Activated T-helper 1 cell treated with anti-CD3 and anti-CD28 coated beads, Interleukin-12 subunit alpha, Interleukin-12 subunit beta, Interleukin-2, Interleukin-4 antibody, amounts not matched to agents 30 ng/mL and 10 ng/mL and 1 ng/mL, durations not matched to agents 14 hours and 24 hours and 36 hours (primary cell): ENCODE data around the gene SUMO4. TPM values are rescaled to one million over a fixed set of nuclear protein-coding genes. Genes with fewer than 3 reads are reported as not detected.

Experiments
- DNase-seq: peaks from one replicate; pipeline ENCODE4 v3.0.0; 2021; ENCODE audit warnings: low spot score
- H3K27ac Mint-ChIP-seq: one replicate; pipeline ENCODE4 v1.8.0; 2021; ENCODE audit warnings: mild to moderate bottlenecking, mixed read lengths
- H3K27me3 Mint-ChIP-seq: one replicate; pipeline ENCODE4 v1.8.0; 2022; ENCODE audit warnings: mild to moderate bottlenecking, moderate library complexity, mixed read lengths; ENCODE audit not compliant: insufficient read depth
- H3K36me3 Mint-ChIP-seq: one replicate; pipeline ENCODE4 v1.8.0; 2021; ENCODE audit warnings: low read depth, mixed read lengths
- H3K4me1 Mint-ChIP-seq: one replicate; pipeline ENCODE4 v1.8.0; 2021; ENCODE audit warnings: low read depth, mixed read lengths
- H3K4me3 Mint-ChIP-seq: one replicate; pipeline ENCODE4 v1.8.0; 2021; ENCODE audit warnings: mild to moderate bottlenecking, moderate library complexity, mixed read lengths
- H3K9me3 Mint-ChIP-seq: one replicate; pipeline ENCODE4 v1.8.0; 2021; ENCODE audit warnings: mixed read lengths
- intact Hi-C: fragments of 100-400 bp; cut with micrococcal nuclease; formaldehyde crosslinking; loops from one replicate; pipeline ENCODE4 v1.15.1; 2024
- total RNA-seq: library from RNA; stranded (reverse); gene quantifications from 2 replicates; pipeline ENCODE4 v1.2.3, GENCODE V29; 2022

The SUMO4 gene
- total RNA-seq: 11.6 and 12.0 TPM in 2 replicates

DNA sequence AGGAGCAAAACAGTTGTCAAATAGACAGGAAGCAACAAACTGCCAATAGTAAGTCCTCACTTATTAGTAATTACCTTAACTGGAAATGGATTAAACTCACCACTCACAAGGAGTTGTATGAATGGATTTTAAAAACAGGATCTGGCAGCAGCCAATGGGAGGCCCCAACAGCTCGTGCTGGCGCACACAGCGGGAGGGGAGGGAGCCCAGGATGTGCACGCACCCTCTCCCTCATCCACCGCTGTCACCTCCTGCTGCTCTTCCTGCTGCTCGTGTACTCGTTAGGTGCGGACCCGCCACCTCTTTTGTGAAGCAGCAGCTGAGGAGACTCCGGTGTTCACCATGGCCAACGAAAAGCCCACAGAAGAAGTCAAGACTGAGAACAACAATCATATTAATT is at the start of gene SUMO4:
Gene SUMO4, plus strand, starts transcription at position 213 of the 400 bp plus-strand sequence. Its CDS starts 130 bp downstream, at position 343.
- H3K27me3 Mint-ChIP-seq: no peaks in the 10 kb centered on the region

DNA sequence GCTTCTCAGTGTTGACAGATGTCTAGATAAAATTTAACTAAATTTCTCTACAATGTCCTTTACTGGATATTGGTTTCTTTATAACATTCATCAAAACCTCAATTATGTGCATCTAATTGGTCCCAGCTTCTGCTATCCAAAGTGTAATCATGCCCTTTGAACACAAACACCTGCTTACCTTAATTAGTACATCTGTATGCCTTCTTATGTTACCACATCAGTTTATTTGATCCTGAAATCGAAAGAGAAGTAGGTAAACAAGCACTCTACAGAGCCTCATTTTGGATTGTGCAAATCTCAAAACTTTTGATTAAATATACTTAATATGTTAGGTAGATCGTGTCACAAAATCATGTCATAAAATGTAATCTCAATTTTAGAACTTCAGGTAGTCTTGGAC is 46.1 kb upstream of the SUMO4 start:
- intact Hi-C loops: loop anchor here (1.0 kb wide), 1 partner anchor 9 kb away; no protein-coding TSS in a partner anchor
- no peak for DNase-seq
- Mint-ChIP-seq H3K4me3 (no peak overlapping the region), H3K36me3 (peaks cover 30% of the 10 kb centered on the region), H3K27me3 (no peaks in the 10 kb centered on the region), H3K9me3 (no peaks in the 10 kb centered on the region), H3K27ac (no peak overlapping the region), H3K4me1 (peaks cover 74% of the 10 kb centered on the region)

More for the DNA sequence above, at the start of gene SUMO4:
- H3K27ac Mint-ChIP-seq: peak within 1 kb of the TSS; percentile 40
- intact Hi-C loops: no loop called here
- H3K36me3 Mint-ChIP-seq: peaks cover 69% of the 10 kb centered on the region
- H3K9me3 Mint-ChIP-seq: no peaks in the 10 kb centered on the region
- H3K4me3 Mint-ChIP-seq: no peak within 1 kb of the TSS
- peaks cover 72% of the 10 kb centered on the region for H3K4me1 Mint-ChIP-seq
- no peak for DNase-seq

DNA sequence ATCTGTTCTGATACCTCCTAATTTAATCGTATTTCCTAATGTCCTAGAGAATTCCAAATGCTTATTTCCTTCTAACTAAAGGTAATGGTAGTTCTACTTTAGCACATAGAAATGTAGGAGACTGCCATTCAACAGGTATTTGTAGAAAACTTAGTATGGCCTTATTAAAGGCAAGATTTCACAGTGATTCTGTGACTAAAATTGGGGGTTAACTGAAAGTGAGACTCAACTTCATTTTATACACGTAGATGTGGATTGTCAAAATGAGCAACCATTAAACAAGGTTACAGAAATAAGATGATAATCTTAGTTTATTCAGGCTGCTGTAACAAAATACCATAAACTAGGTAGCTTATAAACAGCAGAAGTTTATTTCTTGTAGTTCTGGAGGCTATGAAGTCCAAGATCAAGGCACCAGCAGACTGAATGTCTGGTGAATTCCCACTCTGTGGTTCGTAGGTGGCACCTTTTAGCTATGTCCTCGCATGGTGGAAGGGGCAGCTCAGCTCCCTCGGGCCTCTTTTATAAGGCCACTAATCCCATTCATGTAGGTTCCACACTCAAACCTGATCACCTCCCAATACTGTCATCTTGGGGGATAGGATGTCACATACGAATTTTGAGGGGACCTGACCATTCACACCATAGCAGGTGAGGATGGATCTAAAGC is 43.8 kb upstream of the SUMO4 start:
- Mint-ChIP-seq H3K36me3 (peaks cover 36% of the 10 kb centered on the region), H3K27me3 (no peaks in the 10 kb centered on the region), H3K27ac (no peak overlapping the region), H3K4me1 (peaks cover 79% of the 10 kb centered on the region), H3K4me3 (no peak overlapping the region), H3K9me3 (no peaks in the 10 kb centered on the region)
- DNase-seq: no peak
- intact Hi-C loops: loop anchor here (1.0 kb wide), 1 partner anchor 10 kb away; no protein-coding TSS in a partner anchor

DNA sequence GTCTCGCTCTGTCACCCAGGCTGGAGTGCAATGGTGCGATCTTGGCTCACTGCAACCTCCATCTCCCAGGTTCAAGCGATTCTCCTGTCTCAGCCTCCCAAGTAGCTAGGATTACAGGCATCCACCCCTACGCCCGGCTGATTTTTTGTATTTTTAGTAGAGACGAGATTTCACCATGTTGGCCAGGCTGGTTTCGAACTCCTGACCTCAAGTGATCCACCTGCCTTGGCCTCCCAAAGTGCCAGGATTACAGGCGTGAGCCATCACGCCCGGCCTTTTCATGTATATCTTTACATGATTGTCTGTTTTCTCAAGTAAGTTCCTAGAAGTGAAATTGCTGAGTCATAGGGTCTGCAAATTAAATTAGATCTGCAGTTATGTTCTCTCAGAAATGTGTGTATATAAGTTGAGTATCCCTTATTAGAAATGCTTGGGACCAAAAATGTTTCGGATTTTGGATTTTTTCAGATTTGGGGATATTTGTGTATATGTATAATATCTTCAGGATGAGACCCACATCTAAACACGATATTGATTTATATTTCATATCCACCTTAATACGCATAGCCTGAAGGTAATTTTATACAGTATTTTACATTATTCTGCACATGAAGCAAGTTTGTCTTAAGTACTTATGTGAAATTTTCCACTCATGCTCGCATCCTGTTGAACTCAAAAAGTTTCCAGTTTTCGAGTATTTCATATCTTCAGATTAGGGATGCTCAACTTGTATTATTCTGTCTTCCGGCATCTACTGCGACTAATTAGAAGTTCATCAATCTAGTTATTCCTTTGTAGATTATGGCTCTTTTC is 42.1 kb upstream of the SUMO4 start:
- H3K9me3 Mint-ChIP-seq: peaks cover 5% of the 10 kb centered on the region
- no peak for DNase-seq
- H3K4me3 Mint-ChIP-seq: peak overlapping the region; percentile 10
- H3K4me1 Mint-ChIP-seq: peaks cover 81% of the 10 kb centered on the region
- H3K27me3 Mint-ChIP-seq: no peaks in the 10 kb centered on the region
- peak overlapping the region; percentile 57 for H3K27ac Mint-ChIP-seq
- intact Hi-C loops: loop anchor here (2.0 kb wide), 1 partner anchor 15 kb away; no protein-coding TSS in a partner anchor
- H3K36me3 Mint-ChIP-seq: peaks cover 43% of the 10 kb centered on the region

DNA sequence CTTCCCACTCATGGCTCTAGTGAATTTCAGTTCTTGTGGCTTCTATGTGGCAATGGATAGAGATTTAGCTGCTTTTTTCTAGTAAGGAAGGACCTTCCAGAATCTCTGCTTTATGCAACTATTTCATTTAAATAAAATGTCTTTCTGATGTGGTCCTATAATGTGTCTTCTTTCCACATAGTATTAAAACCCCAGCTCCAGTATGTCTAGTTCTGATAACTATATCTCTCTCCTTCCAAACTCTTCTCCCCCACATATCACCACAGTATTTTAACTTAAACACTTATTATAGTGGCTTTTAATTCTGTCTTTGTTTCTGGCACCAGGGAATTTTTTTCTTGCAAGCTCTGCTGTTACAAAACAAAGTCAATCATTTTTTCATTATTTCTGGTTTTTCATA is 40.6 kb upstream of the SUMO4 start:
- peak overlapping the region; percentile 28 for H3K27ac Mint-ChIP-seq
- H3K27me3 Mint-ChIP-seq: no peaks in the 10 kb centered on the region
- peaks cover 5% of the 10 kb centered on the region for H3K9me3 Mint-ChIP-seq
- peaks cover 47% of the 10 kb centered on the region for H3K36me3 Mint-ChIP-seq
- DNase-seq: no peak
- H3K4me1 Mint-ChIP-seq: peaks cover 72% of the 10 kb centered on the region
- intact Hi-C loops: loop anchor here (1.0 to 2.0 kb wide), 2 partner anchors 8 to 13 kb away; no protein-coding TSS in a partner anchor
- no peak overlapping the region for H3K4me3 Mint-ChIP-seq

DNA sequence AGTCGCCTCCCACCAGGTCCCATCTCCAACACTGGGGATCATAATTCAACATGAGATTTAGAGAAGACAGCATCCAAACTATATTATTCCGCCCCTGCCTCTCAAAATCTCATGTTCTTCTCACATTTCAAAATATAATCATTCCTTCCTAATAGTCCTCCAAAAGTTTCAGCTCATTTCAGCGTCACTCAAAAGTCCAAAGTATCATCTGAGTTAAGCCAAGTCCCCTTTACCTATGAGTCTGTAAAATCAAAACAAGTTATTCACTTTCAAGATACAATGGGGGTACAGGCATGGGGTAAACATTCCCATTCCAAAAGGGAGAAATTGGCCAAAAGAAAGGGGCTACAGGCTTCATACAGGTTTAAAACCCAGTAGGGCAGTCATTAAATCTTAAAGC is 39.5 kb upstream of the SUMO4 start:
- H3K27me3 Mint-ChIP-seq: no peaks in the 10 kb centered on the region
- H3K27ac Mint-ChIP-seq: peak overlapping the region; percentile 15
- intact Hi-C loops: no loop called here
- no peak for DNase-seq
- H3K4me3 Mint-ChIP-seq: no peak overlapping the region
- peaks cover 46% of the 10 kb centered on the region for H3K36me3 Mint-ChIP-seq
- H3K4me1 Mint-ChIP-seq: peaks cover 68% of the 10 kb centered on the region
- H3K9me3 Mint-ChIP-seq: peaks cover 5% of the 10 kb centered on the region

DNA sequence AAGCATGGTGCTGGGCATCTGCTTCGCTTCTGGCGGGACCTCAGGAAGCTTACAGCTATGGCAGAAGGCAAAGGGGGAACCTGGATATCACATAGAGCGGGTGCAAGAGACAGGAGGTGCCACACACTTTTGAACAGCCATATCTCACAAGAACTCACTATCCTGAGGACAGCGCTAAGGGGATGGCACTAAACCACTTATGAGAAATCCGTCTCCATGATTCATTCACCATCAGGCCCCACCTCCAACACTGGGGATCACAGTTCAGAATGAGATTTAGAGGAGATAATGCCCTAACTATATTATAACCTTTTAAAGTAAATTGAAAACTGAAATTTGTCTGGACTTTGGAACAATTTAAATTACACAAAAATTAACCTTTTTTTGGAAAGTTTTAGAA is 37.8 kb upstream of the SUMO4 start:
- no peak overlapping the region for H3K4me3 Mint-ChIP-seq
- DNase-seq: no peak
- H3K27ac Mint-ChIP-seq: peak overlapping the region; percentile 53
- intact Hi-C loops: no loop called here
- no peaks in the 10 kb centered on the region for H3K27me3 Mint-ChIP-seq
- peaks cover 60% of the 10 kb centered on the region for H3K4me1 Mint-ChIP-seq
- H3K9me3 Mint-ChIP-seq: peaks cover 5% of the 10 kb centered on the region
- H3K36me3 Mint-ChIP-seq: peaks cover 47% of the 10 kb centered on the region

DNA sequence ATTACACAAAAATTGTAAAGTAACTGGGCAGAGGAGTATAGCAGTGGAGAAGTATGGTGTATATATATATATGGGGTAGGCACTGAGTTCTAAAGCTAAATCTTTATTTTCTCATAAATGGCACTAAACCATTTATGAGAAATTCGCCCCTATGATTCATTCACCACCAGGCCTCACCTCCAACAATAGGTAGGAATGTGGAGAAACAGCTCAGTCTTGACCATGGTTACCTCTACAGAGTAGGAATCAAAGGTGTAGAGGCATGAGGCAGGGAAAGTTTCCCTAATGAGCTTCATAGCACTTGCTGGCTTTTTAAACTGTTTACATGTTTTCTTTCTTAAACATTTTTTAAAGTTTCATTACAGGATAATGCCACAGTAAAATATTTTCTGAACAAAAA is 36.9 kb upstream of the SUMO4 start:
- Mint-ChIP-seq H3K27me3 (no peaks in the 10 kb centered on the region), H3K36me3 (peaks cover 44% of the 10 kb centered on the region), H3K4me1 (peaks cover 51% of the 10 kb centered on the region), H3K4me3 (no peak overlapping the region), H3K9me3 (peaks cover 5% of the 10 kb centered on the region), H3K27ac (peak overlapping the region; percentile 54)
- no peak for DNase-seq
- intact Hi-C loops: loop anchor here (1.0 kb wide), 1 partner anchor 8 kb away; no protein-coding TSS in a partner anchor

DNA sequence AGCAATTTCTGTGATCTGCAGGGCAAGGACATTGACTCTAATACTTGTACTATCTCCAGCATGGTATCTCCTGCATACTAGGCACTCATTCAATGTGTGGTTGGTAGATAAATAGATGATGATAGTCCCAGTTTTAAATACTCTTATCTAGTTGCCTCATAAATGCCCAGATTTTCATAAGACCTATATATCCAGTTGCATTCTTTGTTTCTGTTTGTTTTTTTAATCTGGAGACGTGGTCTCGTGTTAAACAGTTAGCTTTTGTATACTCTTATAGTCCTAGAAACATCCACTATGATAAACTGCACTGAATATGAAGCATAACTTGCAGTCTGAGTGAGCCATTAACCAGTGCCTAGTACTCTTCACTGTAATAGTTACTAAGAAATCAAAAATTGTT is 35.5 kb upstream of the SUMO4 start:
- H3K4me1 Mint-ChIP-seq: peaks cover 37% of the 10 kb centered on the region
- peaks cover 35% of the 10 kb centered on the region for H3K36me3 Mint-ChIP-seq
- DNase-seq: no peak
- H3K27ac Mint-ChIP-seq: peak overlapping the region; percentile 38
- peaks cover 5% of the 10 kb centered on the region for H3K9me3 Mint-ChIP-seq
- no peaks in the 10 kb centered on the region for H3K27me3 Mint-ChIP-seq
- peak overlapping the region; percentile 15 for H3K4me3 Mint-ChIP-seq
- intact Hi-C loops: loop anchor here (2.0 kb wide), 2 partner anchors 20 to 28 kb away; no protein-coding TSS in a partner anchor

DNA sequence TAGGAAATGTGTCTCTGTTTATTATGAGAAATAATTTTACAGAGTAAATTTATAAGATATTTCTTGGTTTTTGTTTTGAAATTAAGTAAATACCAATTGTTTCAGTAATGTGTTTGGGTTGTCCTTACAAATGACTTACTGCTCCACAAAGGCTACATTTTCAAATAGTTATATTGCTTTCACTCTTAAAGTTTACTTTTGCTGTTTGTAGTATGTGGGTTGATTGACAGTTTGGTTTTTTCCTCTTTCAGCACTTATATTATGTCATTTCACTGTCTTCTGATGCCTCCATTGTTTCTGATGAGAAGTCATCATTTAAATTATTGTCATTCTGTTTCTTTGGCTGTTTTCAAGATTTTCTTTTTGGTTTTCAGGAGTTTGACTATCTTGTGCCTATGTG is 34.9 kb upstream of the SUMO4 start:
- peaks cover 35% of the 10 kb centered on the region for H3K4me1 Mint-ChIP-seq
- intact Hi-C loops: loop anchor here (2.0 to 5.0 kb wide), 3 partner anchors 20 to 42 kb away; no protein-coding TSS in a partner anchor
- peaks cover 5% of the 10 kb centered on the region for H3K9me3 Mint-ChIP-seq
- H3K27me3 Mint-ChIP-seq: no peaks in the 10 kb centered on the region
- H3K4me3 Mint-ChIP-seq: no peak overlapping the region
- peaks cover 33% of the 10 kb centered on the region for H3K36me3 Mint-ChIP-seq
- no peak for DNase-seq
- H3K27ac Mint-ChIP-seq: peak overlapping the region; percentile 57

DNA sequence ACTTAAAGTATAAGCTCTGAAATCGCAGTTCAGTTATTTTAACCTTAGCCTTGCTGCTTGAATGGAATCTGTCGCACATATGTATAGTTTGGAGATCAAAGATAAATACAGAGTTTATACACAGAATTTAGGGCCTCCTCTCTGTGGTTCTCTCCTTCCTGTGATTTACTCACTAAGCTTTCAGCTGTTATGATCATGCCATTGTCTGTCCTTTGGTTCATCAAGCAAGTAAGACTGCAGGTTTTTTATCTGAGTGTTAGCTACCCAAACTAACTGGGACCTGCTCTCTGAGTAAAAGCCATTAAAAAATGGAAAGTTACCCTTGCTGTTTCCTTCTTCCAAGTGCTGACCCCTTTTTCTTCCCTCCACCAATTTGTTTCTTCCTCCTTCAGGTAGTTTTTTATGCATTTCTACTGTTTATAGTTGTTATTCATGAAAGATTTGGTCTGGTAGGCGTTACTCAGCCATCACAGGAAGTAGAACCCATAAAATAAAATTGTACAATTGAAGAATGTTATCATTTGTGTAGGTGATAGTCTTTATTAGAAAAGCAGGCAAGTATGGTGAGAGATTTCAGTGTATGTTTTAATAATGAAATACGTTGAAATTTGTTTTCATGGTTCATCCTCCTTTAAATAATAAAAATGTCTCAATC is 33.7 kb upstream of the SUMO4 start:
- H3K4me3 Mint-ChIP-seq: no peak overlapping the region

DNA sequence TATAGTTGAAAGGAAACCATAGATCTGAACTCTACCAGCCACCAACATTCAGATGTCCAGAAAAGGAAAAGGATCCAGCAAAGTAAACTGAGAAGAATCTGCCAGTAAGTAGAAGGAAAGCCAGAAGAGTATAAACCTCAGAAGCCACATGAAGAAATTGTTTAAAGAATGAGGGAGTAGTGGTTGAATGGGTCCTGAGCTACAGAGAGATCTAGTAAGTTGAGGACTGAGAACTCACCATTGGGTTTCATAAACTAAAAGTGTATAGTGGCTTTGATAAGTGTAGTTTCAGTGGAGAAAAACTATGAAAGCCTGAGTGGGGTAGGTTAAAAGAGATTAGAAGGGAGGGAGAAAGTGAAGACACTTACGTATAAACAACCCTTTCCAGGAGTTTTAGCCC is 32.0 kb upstream of the SUMO4 start:
- no peaks in the 10 kb centered on the region for H3K9me3 Mint-ChIP-seq

More for the DNA sequence above, 33.7 kb upstream of the SUMO4 start:
- no peak for DNase-seq
- Mint-ChIP-seq H3K27me3 (no peaks in the 10 kb centered on the region), H3K27ac (no peak overlapping the region), H3K9me3 (peaks cover 5% of the 10 kb centered on the region), H3K36me3 (peaks cover 30% of the 10 kb centered on the region), H3K4me1 (peaks cover 31% of the 10 kb centered on the region)
- intact Hi-C loops: loop anchor here (1.0 to 5.0 kb wide), 2 partner anchors 10 to 41 kb away; no protein-coding TSS in a partner anchor

More for the DNA sequence above, 32.0 kb upstream of the SUMO4 start:
- H3K27me3 Mint-ChIP-seq: no peaks in the 10 kb centered on the region
- intact Hi-C loops: loop anchor here (2.0 to 5.0 kb wide), 2 partner anchors 39 kb away; no protein-coding TSS in a partner anchor
- H3K4me3 Mint-ChIP-seq: no peak overlapping the region
- DNase-seq: no peak
- peaks cover 23% of the 10 kb centered on the region for H3K36me3 Mint-ChIP-seq
- peaks cover 26% of the 10 kb centered on the region for H3K4me1 Mint-ChIP-seq
- H3K27ac Mint-ChIP-seq: no peak overlapping the region
